Measurements from ENCODE around the gene HYOU1. TPM values are rescaled to one million over a fixed set of nuclear protein-coding genes. Genes with fewer than 3 reads are reported as not detected.

The HYOU1 gene
- total and polyA plus RNA-seq, 4 donors: 35.7 to 145 (median 68.7) TPM

GRCh38 chr11:119095066-119095880 is 38.3 kb upstream of the HYOU1 start:
- intact Hi-C loops (cut with DNase I): loop anchor here in 1 of 2 donors (5.0 kb wide), 1 partner anchor 72 kb away; the partner anchor contains the start of gene NLRX1

DNA sequence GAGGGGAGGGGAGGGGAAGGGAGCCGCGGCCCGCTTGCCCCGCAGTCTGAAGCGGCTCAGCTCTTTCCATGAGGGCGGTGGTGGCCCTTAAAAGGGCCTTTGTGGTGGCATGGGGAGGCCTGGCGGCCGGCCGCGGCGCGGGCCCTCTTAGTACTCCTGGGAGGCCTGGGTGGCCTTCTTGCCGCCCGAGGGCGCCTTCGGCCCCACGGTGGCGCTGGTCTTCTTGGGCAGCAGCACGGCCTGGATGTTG is 37.7 kb upstream of the HYOU1 start:
- no peaks in the 10 kb centered on the region for H3K27me3 ChIP-seq (ENCODE audit: control insufficient read depth in 1 of 2, insufficient read depth in 2 of 2, low read length in 1 of 2)
- intact Hi-C loops (cut with DNase I): loop anchor here in 1 of 2 donors (1.0 to 5.0 kb wide), 3 partner anchors 37 to 103 kb away; partner anchors contain the start of genes HYOU1 and NLRX1
- WGBS, 2 donors: 0 to 1% methylated on average over 10 to 19 of the region's 19 CpGs
- H3K4me1 ChIP-seq (ENCODE audit: control insufficient read depth in 1 of 2, insufficient read depth in 2 of 2, low read length in 2 of 2): no peaks in the 10 kb centered on the region
- H3K4me3 ChIP-seq (ENCODE audit: low read length in 2 of 2): peak overlapping the region; percentile 56
- ATAC-seq (ENCODE audit: low FRiP score) (peak; percentile 91), DNase-seq (peak; percentile 91 to 94)
- peak overlapping the region; percentile 70 to 71 for H3K27ac ChIP-seq (ENCODE audit: low read depth in 1 of 2, low read length in 2 of 2)
- H3K36me3 ChIP-seq (ENCODE audit: control insufficient read depth in 1 of 2, insufficient read depth in 2 of 2, low read length in 1 of 2): peaks cover 0 to 8% of the 10 kb centered on the region in 2 donors
- H3K9me3 ChIP-seq (ENCODE audit: control insufficient read depth, low read length): no peaks in the 10 kb centered on the region

More at GRCh38 chr11:119095066-119095880, 38.3 kb upstream of the HYOU1 start:
- Histone ChIP-seq H3K27me3 (ENCODE audit: control insufficient read depth in 1 of 2, insufficient read depth in 2 of 2, low read length in 1 of 2) (no peaks in the 10 kb centered on the region), H3K4me1 (ENCODE audit: control insufficient read depth in 1 of 2, insufficient read depth in 2 of 2, low read length in 2 of 2) (no peaks in the 10 kb centered on the region), H3K9me3 (ENCODE audit: control insufficient read depth, low read length) (no peaks in the 10 kb centered on the region), H3K4me3 (ENCODE audit: low read length in 2 of 2) (peak overlapping the region; percentile 27 to 56), H3K27ac (ENCODE audit: low read depth in 1 of 2, low read length in 2 of 2) (peak overlapping the region in 1 of 2 donors; percentile 78), H3K36me3 (ENCODE audit: control insufficient read depth in 1 of 2, insufficient read depth in 2 of 2, low read length in 1 of 2) (peaks cover 0 to 8% of the 10 kb centered on the region in 2 donors)
- 0 to 1% methylated on average over 72 to 79 of the region's 79 CpGs for WGBS, 2 donors
- ATAC-seq (ENCODE audit: low FRiP score): peak; percentile 98
- DNase-seq: peak; percentile 98 to 99

DNA sequence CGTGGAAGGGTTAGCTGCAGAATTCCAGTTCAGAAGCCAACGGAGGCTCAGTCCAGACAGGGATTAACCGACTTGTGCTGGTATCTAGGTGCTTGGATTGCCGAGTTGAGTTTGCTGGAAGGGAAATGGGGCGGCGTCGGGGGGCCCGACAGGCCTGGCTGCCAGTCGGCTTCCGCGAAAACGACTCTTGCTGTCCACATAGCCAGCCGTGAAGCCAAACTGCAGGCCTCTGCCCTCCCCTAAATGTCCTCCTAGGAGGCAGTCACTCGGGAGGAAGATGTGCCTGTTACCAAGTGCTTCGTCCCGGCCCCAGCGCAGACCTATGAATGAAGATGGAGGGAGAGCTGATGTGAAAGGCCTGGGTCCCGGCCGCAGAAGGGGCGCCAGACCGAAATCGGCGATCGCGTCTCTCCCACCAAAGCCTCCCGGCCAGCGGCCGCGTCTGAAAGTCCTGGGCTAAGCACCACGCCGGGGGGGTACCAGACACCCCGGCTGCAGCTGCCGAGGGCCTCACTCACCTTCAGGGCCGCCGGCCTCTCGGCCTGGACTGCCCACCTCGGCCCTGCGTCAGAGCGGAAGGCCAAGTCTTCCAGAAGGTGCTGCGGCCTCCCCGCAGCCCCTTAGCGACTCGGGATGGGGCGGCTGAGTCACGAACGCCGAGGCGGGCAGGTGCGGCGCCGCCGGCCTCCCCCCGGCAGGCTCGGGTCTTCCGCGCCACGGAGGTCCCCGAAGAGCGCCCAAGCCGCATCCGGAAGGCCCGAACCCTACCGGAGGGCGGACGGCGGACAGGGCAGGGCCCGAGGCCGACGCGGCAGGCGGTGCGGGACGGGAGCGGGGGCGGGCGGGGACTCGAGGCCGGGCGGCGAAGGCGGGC is 37.2 kb upstream of the HYOU1 start:
- peaks cover 0 to 8% of the 10 kb centered on the region in 2 donors for H3K36me3 ChIP-seq (ENCODE audit: control insufficient read depth in 1 of 2, insufficient read depth in 2 of 2, low read length in 1 of 2)
- H3K27ac ChIP-seq (ENCODE audit: low read depth in 1 of 2, low read length in 2 of 2): peak overlapping the region; percentile 70 to 71
- no peaks in the 10 kb centered on the region for H3K27me3 ChIP-seq (ENCODE audit: control insufficient read depth in 1 of 2, insufficient read depth in 2 of 2, low read length in 1 of 2)
- peak overlapping the region; percentile 56 for H3K4me3 ChIP-seq (ENCODE audit: low read length in 2 of 2)
- ATAC-seq (ENCODE audit: low FRiP score): peak; percentile 47
- H3K4me1 ChIP-seq (ENCODE audit: control insufficient read depth in 1 of 2, insufficient read depth in 2 of 2, low read length in 2 of 2): no peaks in the 10 kb centered on the region
- peak; percentile 59 to 86 for DNase-seq
- intact Hi-C loops (cut with DNase I): loop anchor here in 1 of 2 donors (1.0 to 5.0 kb wide), 2 partner anchors 37 to 103 kb away; partner anchors contain the start of gene HYOU1
- H3K9me3 ChIP-seq (ENCODE audit: control insufficient read depth, low read length): no peaks in the 10 kb centered on the region
- WGBS, 2 donors: 1% methylated on average over 57 to 81 of the region's 81 CpGs

DNA sequence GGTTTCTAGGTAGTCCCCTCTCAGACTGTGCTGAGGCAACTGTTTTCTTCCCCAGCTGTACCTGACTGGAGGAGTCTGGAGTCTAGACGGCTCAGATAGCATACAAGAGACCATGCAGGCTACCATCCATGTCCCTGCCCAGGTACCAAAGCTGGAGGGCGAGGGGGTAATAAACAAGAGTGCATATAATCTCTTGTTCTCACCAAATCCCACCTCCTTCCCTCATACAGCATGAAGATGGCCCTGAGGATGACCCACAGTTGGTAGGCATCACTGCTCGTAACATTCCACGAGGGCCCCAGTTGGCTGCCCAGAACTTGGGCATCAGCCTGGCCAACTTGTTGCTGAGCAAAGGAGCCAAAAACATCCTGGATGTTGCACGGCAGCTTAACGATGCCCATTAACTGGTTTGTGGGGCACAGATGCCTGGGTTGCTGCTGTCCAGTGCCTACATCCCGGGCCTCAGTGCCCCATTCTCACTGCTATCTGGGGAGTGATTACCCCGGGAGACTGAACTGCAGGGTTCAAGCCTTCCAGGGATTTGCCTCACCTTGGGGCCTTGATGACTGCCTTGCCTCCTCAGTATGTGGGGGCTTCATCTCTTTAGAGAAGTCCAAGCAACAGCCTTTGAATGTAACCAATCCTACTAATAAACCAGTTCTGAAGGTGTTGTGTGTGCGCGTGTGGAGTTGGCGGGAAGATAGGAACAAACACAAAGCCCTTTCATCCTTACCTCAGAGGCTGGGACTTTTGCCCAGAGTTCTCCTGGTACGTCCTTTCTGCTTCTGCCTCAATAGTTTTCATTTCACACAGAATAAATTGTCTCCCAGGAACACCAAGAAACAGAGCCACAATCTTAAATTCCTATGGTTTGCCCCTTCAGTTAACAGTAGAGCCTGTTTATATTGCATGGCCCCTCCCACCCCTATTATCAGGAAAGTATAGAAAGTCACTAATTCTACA is 36.2 kb upstream of the HYOU1 start:
- intact Hi-C loops (cut with DNase I): loop anchor here in 1 of 2 donors (5.0 kb wide), 1 partner anchor 104 kb away; no protein-coding TSS in a partner anchor
- Histone ChIP-seq H3K4me1 (ENCODE audit: control insufficient read depth in 1 of 2, insufficient read depth in 2 of 2, low read length in 2 of 2) (no peaks in the 10 kb centered on the region), H3K9me3 (ENCODE audit: control insufficient read depth, low read length) (no peaks in the 10 kb centered on the region), H3K4me3 (ENCODE audit: low read length in 2 of 2) (no peak overlapping the region), H3K27ac (ENCODE audit: low read depth in 1 of 2, low read length in 2 of 2) (peak overlapping the region in 1 of 2 donors; percentile 50), H3K27me3 (ENCODE audit: control insufficient read depth in 1 of 2, insufficient read depth in 2 of 2, low read length in 1 of 2) (no peaks in the 10 kb centered on the region), H3K36me3 (ENCODE audit: control insufficient read depth in 1 of 2, insufficient read depth in 2 of 2, low read length in 1 of 2) (peaks cover 0 to 8% of the 10 kb centered on the region in 2 donors)
- ATAC-seq (ENCODE audit: low FRiP score) (no peak), DNase-seq (no peak)
- WGBS, 2 donors: 21 to 29% methylated on average over 12 of the region's 12 CpGs

DNA sequence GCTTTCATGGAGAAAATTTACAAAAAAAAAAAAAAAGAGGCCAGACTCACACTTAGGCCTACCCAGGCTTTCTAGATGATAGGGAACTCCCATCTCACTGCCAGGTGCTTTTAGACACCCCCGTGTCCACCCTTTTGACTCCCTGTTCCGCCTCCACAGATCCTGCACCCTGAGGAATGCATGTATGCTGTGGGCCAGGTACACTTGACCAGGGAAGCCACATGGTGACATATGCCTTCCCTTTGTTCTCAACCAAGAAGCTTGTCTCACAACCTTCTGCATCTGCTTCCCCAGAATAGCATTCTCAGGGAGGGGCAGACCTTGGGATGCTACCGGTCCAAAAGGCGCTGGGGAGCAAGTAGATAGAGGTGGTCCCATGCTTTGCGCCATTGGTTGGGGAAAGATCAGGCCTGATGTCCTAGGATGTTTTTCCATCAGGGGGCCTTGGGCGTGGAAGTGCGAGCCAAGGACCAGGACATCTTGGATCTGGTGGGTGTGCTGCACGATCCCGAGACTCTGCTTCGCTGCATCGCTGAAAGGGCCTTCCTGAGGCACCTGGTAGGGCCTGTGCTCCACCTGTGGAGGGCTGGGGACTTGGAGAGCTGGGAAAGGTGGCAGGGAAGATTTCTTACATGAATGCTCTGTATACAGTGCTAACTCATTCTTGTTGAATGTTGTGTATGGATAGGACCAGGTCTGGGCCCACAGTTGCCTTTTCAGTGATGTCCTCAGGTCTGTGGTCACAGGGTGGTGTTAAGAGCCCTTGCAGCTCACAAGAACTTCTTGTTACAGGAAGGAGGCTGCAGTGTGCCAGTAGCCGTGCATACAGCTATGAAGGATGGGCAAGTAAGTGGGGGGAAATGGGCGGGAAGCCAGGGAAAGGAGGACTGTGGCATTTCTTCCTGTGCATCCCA is 35.2 kb upstream of the HYOU1 start:
- no peak overlapping the region for H3K4me3 ChIP-seq (ENCODE audit: low read length in 2 of 2)

GRCh38 chr11:119091178-119091577 is 34.2 kb upstream of the HYOU1 start:
- 64 to 72% methylated on average over 9 of the region's 9 CpGs for WGBS, 2 donors
- H3K4me1 ChIP-seq (ENCODE audit: control insufficient read depth in 1 of 2, insufficient read depth in 2 of 2, low read length in 2 of 2): no peaks in the 10 kb centered on the region
- peaks cover 0 to 2% of the 10 kb centered on the region in 2 donors for H3K36me3 ChIP-seq (ENCODE audit: control insufficient read depth in 1 of 2, insufficient read depth in 2 of 2, low read length in 1 of 2)
- H3K4me3 ChIP-seq (ENCODE audit: low read length in 2 of 2): no peak overlapping the region
- H3K27me3 ChIP-seq (ENCODE audit: control insufficient read depth in 1 of 2, insufficient read depth in 2 of 2, low read length in 1 of 2): no peaks in the 10 kb centered on the region
- no peak for ATAC-seq (ENCODE audit: low FRiP score)
- H3K27ac ChIP-seq (ENCODE audit: low read depth in 1 of 2, low read length in 2 of 2): no peak overlapping the region
- H3K9me3 ChIP-seq (ENCODE audit: control insufficient read depth, low read length): no peaks in the 10 kb centered on the region
- intact Hi-C loops (cut with DNase I): loop anchor here in 1 of 2 donors (5.0 kb wide), 1 partner anchor 106 kb away; no protein-coding TSS in a partner anchor
- DNase-seq: no peak

More for the DNA sequence above, 35.2 kb upstream of the HYOU1 start:
- peak overlapping the region in 1 of 2 donors; percentile 50 for H3K27ac ChIP-seq (ENCODE audit: low read depth in 1 of 2, low read length in 2 of 2)
- no peaks in the 10 kb centered on the region for H3K4me1 ChIP-seq (ENCODE audit: control insufficient read depth in 1 of 2, insufficient read depth in 2 of 2, low read length in 2 of 2)
- ATAC-seq (ENCODE audit: low FRiP score) (no peak), DNase-seq (no peak)
- intact Hi-C loops (cut with DNase I): loop anchor here in 1 of 2 donors (5.0 kb wide), 1 partner anchor 105 kb away; no protein-coding TSS in a partner anchor
- 76 to 82% methylated on average over 13 of the region's 13 CpGs for WGBS, 2 donors
- no peaks in the 10 kb centered on the region for H3K27me3 ChIP-seq (ENCODE audit: control insufficient read depth in 1 of 2, insufficient read depth in 2 of 2, low read length in 1 of 2)
- H3K36me3 ChIP-seq (ENCODE audit: control insufficient read depth in 1 of 2, insufficient read depth in 2 of 2, low read length in 1 of 2): peaks cover 0 to 4% of the 10 kb centered on the region in 2 donors
- H3K9me3 ChIP-seq (ENCODE audit: control insufficient read depth, low read length): no peaks in the 10 kb centered on the region

GRCh38 chr11:119089319-119089718 is 32.3 kb upstream of the HYOU1 start:
- Histone ChIP-seq H3K27me3 (ENCODE audit: control insufficient read depth in 1 of 2, insufficient read depth in 2 of 2, low read length in 1 of 2) (no peaks in the 10 kb centered on the region), H3K27ac (ENCODE audit: low read depth in 1 of 2, low read length in 2 of 2) (no peak overlapping the region), H3K4me3 (ENCODE audit: low read length in 2 of 2) (no peak overlapping the region), H3K4me1 (ENCODE audit: control insufficient read depth in 1 of 2, insufficient read depth in 2 of 2, low read length in 2 of 2) (no peaks in the 10 kb centered on the region), H3K36me3 (ENCODE audit: control insufficient read depth in 1 of 2, insufficient read depth in 2 of 2, low read length in 1 of 2) (peaks cover 0 to 2% of the 10 kb centered on the region in 2 donors), H3K9me3 (ENCODE audit: control insufficient read depth, low read length) (no peaks in the 10 kb centered on the region)
- intact Hi-C loops (cut with DNase I): no loop called here
- ATAC-seq (ENCODE audit: low FRiP score) (no peak), DNase-seq (peak in 1 of 2 donors; percentile 33)
- WGBS, 2 donors: 87 to 92% methylated on average over 1 of the region's 1 CpG

Data from aorta (tissue), 5 donors.